Smooth muscle cell (in vitro differentiated cells): Measurements from ENCODE around the gene CD3E. TPM values are rescaled to one million over a fixed set of nuclear protein-coding genes. Genes with fewer than 3 reads are reported as not detected.

Experiments
- DNase-seq: peaks from one replicate; lab custom pipeline; 2025; ENCODE audit not compliant: unreplicated experiment; lab: John Stamatoyannopoulos, UW
- H2AFZ ChIP-seq: fragments of 200-600 bp; sonication (generic); 2 replicates; pipeline ENCODE4 v1.6.0; 2016; ENCODE audit warnings: antibody characterized with exemption, low read depth, mild to moderate bottlenecking
- H3F3A ChIP-seq: fragments of 200-600 bp; sonication (generic); 2 replicates; pipeline ENCODE4 v1.6.0; 2017; ENCODE audit warnings: antibody characterized with exemption, low read depth
- H3K27ac ChIP-seq: fragments of 200-600 bp; sonication (generic); 2 replicates; pipeline ENCODE4 v1.5.1; 2016; ENCODE audit warnings: low read depth, mild to moderate bottlenecking
- H3K27me3 ChIP-seq: fragments of 200-600 bp; sonication (generic); 2 replicates; pipeline ENCODE4 v1.6.1; 2016; ENCODE audit warnings: low read depth, mild to moderate bottlenecking
- H3K36me3 ChIP-seq: fragments of 200-600 bp; sonication (generic); 2 replicates; pipeline ENCODE4 v1.5.1; 2016; ENCODE audit warnings: low read depth
- H3K4me1 ChIP-seq: fragments of 200-600 bp; sonication (generic); 2 replicates; pipeline ENCODE4 v1.5.1; 2016; ENCODE audit warnings: low read depth
- H3K4me2 ChIP-seq: fragments of 200-600 bp; sonication (generic); 2 replicates; pipeline ENCODE4 v1.6.0; 2016; ENCODE audit warnings: mild to moderate bottlenecking
- H3K4me3 ChIP-seq: fragments of 200-600 bp; sonication (generic); 2 replicates; pipeline ENCODE4 v1.5.1; 2016; ENCODE audit warnings: mild to moderate bottlenecking
- H3K79me2 ChIP-seq: fragments of 200-600 bp; sonication (generic); 2 replicates; pipeline ENCODE4 v1.6.0; 2016; ENCODE audit warnings: low read depth, mild to moderate bottlenecking
- H3K9ac ChIP-seq: fragments of 200-600 bp; sonication (generic); 2 replicates; pipeline ENCODE4 v1.6.0; 2016; ENCODE audit warnings: low read depth
- H3K9me3 ChIP-seq: fragments of 200-600 bp; sonication (generic); replicated peaks from 2 replicates; pipeline ENCODE4 v1.5.1; 2016; ENCODE audit warnings: low read depth
- H4K20me1 ChIP-seq: fragments of 200-600 bp; sonication (generic); 2 replicates; pipeline ENCODE4 v1.6.0; 2016; ENCODE audit warnings: low read depth
- WGBS: methylation state at CpG from one replicate; pipeline ENCODE4 v1.1.7; 2016; ENCODE audit warnings: low lambda C conversion rate; 5-methylcytosine and 5-hydroxymethylcytosine counted together
- polyA plus RNA-seq: library from polyadenylated mRNA; unstranded; fragments of >200 nt; fragmentation: Nextera tagmentation; extraction: Ambion mirVana; gene quantifications from 2 replicates; pipeline ENCODE4 v1.2.1, GENCODE V29; 2016
- total RNA-seq: library from RNA; depleted of rRNA; stranded (reverse); fragments of >200 nt; gene quantifications from 2 replicates; pipeline ENCODE4 v1.2.3, GENCODE V29; 2014
- TF ChIP-seq, protein P1 (sequence below): fragments of 200-600 bp; sonication (generic); IDR thresholded peaks from 2 replicates; pipeline ENCODE4 v1.5.1; 2017; ENCODE audit warnings: borderline replicate concordance, mild to moderate bottlenecking, antibody characterized with exemption; ENCODE audit not compliant: insufficient read depth, poor library complexity, severe bottlenecking

The CD3E gene
- total and polyA plus RNA-seq, 2 experiments from 2014 or later: not detected

DNA sequence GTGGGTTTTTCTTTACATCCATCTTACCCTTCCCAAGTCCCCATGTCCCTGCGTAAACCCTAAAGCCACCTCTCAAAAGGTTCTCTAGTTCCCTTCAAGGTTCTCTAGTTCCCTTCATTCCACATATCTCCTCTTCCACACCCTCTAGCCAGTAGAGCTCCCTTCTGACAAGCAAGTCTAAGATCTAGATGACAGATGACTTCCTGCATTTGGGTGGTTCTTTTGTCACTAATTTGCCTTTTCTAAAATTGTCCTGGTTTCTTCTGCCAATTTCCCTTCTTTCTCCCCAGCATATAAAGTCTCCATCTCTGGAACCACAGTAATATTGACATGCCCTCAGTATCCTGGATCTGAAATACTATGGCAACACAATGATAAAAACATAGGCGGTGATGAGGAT, 7.8 kb downstream of the CD3E start:
- H4K20me1 ChIP-seq: no peaks in the 10 kb centered on the region
- peaks cover 7% of the 10 kb centered on the region for H3K27me3 ChIP-seq
- H3K79me2 ChIP-seq: no peaks in the 10 kb centered on the region
- H3K27ac ChIP-seq: no peak overlapping the region
- H3K9ac ChIP-seq: no peak overlapping the region
- no peak overlapping the region for H2AFZ ChIP-seq
- H3K4me1 ChIP-seq: peaks cover 17% of the 10 kb centered on the region
- H3K9me3 ChIP-seq: no peaks in the 10 kb centered on the region
- DNase-seq: no peak
- no peaks in the 10 kb centered on the region for H3F3A ChIP-seq
- H3K4me3 ChIP-seq: no peak overlapping the region
- 98% methylated on average over 2 of the region's 2 CpGs for WGBS
- H3K4me2 ChIP-seq: no peak overlapping the region
- TF ChIP-seq, protein P1, sequence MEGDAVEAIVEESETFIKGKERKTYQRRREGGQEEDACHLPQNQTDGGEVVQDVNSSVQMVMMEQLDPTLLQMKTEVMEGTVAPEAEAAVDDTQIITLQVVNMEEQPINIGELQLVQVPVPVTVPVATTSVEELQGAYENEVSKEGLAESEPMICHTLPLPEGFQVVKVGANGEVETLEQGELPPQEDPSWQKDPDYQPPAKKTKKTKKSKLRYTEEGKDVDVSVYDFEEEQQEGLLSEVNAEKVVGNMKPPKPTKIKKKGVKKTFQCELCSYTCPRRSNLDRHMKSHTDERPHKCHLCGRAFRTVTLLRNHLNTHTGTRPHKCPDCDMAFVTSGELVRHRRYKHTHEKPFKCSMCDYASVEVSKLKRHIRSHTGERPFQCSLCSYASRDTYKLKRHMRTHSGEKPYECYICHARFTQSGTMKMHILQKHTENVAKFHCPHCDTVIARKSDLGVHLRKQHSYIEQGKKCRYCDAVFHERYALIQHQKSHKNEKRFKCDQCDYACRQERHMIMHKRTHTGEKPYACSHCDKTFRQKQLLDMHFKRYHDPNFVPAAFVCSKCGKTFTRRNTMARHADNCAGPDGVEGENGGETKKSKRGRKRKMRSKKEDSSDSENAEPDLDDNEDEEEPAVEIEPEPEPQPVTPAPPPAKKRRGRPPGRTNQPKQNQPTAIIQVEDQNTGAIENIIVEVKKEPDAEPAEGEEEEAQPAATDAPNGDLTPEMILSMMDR: no peak
- no peaks in the 10 kb centered on the region for H3K36me3 ChIP-seq

DNA sequence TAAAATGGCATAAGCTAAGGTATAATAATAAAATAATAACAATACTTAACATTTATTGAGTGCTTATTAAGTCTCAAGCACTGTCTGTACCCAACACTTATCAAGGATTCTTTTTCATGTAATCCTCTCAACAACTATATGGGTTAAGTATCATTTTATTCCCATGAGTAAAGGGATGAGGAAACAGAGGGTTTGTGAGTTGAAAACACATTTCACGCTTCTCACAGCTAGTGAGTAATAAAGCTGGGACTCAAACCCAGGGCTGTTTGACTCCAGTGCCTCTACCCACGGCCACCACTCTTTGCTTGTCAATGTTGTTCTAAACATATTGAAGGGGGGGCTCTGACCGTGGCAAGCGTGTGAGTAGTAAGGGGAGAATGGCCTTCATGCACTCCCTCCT, 8.7 kb downstream of the CD3E start:
- no peak for DNase-seq
- H3K4me1 ChIP-seq: peaks cover 17% of the 10 kb centered on the region
- H4K20me1 ChIP-seq: no peaks in the 10 kb centered on the region
- WGBS: 61% methylated on average over 4 of the region's 4 CpGs
- no peaks in the 10 kb centered on the region for H3K9me3 ChIP-seq
- no peak overlapping the region for H3K4me3 ChIP-seq
- no peak overlapping the region for H3K27ac ChIP-seq
- no peak overlapping the region for H3K9ac ChIP-seq
- no peak overlapping the region for H3K4me2 ChIP-seq
- TF ChIP-seq, protein P1: no peak
- no peaks in the 10 kb centered on the region for H3F3A ChIP-seq
- H2AFZ ChIP-seq: no peak overlapping the region
- H3K36me3 ChIP-seq: no peaks in the 10 kb centered on the region
- H3K79me2 ChIP-seq: no peaks in the 10 kb centered on the region
- peaks cover 7% of the 10 kb centered on the region for H3K27me3 ChIP-seq

DNA sequence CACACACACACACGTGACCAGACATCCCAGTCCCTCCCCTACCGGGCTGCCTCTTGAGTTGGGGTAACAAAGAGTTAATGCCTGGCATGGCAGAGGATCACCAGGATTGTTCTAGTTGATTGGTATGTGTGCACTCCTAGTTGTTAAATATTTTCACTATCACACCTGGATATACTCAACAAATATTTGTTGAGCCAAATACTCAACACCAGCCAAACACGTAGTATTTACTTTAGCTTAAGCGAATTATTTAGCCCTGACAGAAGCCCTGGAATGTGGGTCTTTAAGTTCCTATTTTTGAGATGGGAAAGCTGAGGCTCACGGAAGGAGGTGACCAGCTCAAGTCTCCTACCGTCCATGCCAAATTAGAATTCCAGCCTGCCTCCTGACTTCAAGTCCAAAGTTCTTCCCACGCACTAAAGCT, 10.5 kb downstream of the CD3E start:
- peak overlapping the region; percentile 80 for H3K4me2 ChIP-seq

DNA sequence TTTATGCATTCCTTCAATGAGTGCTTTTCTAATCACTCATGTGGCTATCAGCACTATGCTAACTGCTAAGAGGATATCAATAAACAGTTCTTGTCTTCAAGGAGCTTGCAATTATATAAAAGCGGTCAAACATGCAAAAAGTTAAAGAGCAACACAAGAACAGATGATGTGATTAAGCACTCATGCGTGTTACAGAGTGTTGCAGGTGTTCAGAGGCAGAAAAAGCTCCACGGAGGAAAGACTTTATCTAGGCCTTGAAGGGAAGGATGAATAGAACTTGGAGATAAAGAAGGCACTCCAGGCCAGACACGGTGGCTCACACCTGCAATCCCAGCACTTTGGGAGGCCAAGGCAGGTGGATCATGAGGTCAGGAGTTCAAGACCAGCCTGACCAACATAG, 13.6 kb downstream of the CD3E start:
- TF ChIP-seq, protein P1: no peak
- no peak overlapping the region for H3K4me3 ChIP-seq
- no peak overlapping the region for H2AFZ ChIP-seq
- H3K36me3 ChIP-seq: no peaks in the 10 kb centered on the region
- DNase-seq: no peak
- no peaks in the 10 kb centered on the region for H3K79me2 ChIP-seq
- H3K9ac ChIP-seq: no peak overlapping the region
- H3K9me3 ChIP-seq: no peaks in the 10 kb centered on the region
- H3K4me2 ChIP-seq: no peak overlapping the region
- peaks cover 17% of the 10 kb centered on the region for H3K4me1 ChIP-seq
- no peaks in the 10 kb centered on the region for H3F3A ChIP-seq
- no peaks in the 10 kb centered on the region for H4K20me1 ChIP-seq
- H3K27ac ChIP-seq: no peak overlapping the region
- WGBS: 93% methylated on average over 4 of the region's 4 CpGs
- H3K27me3 ChIP-seq: no peaks in the 10 kb centered on the region

More for the DNA sequence above, 10.5 kb downstream of the CD3E start:
- no peaks in the 10 kb centered on the region for H3K36me3 ChIP-seq
- no peak for DNase-seq
- no peak overlapping the region for H3K27ac ChIP-seq
- no peaks in the 10 kb centered on the region for H3K79me2 ChIP-seq
- no peaks in the 10 kb centered on the region for H3K9me3 ChIP-seq
- no peak overlapping the region for H3K9ac ChIP-seq
- H3K4me3 ChIP-seq: no peak overlapping the region
- no peaks in the 10 kb centered on the region for H4K20me1 ChIP-seq
- peaks cover 17% of the 10 kb centered on the region for H3K4me1 ChIP-seq
- H3F3A ChIP-seq: no peaks in the 10 kb centered on the region
- WGBS: 70% methylated on average over 7 of the region's 7 CpGs
- no peak overlapping the region for H2AFZ ChIP-seq
- TF ChIP-seq, protein P1: no peak
- H3K27me3 ChIP-seq: peaks cover 7% of the 10 kb centered on the region
